ENCODE results near the gene PBRM1. TPM values are rescaled to one million over a fixed set of nuclear protein-coding genes. Genes with fewer than 3 reads are reported as not detected.

The PBRM1 gene
- total and polyA plus RNA-seq, 4 donors: 7.1 to 65.7 (median 38.7) TPM

GRCh38 chr3:52561028-52561747, 124.5 kb downstream of the PBRM1 start:
- no peak for DNase-seq (ENCODE audit: low spot score)
- H3K36me3 ChIP-seq (ENCODE audit: control insufficient read depth in 4 of 4, insufficient read depth in 3 of 4, low read depth in 1 of 4, low read length in 3 of 4): peaks cover 7 to 42% (median 38%) of the 10 kb centered on the region in 4 donors
- no peaks in the 10 kb centered on the region for H3K27me3 ChIP-seq (ENCODE audit: control insufficient read depth in 4 of 4, insufficient read depth in 4 of 4, low read length in 3 of 4)
- TF ChIP-seq FOXA2 (IDR thresholded peaks at IDR 0.05) (no peak), FOXA1 (IDR thresholded peaks at IDR 0.05) (no peak), JUND (IDR thresholded peaks at IDR 0.05) (no peak), HNF4A (conservative IDR thresholded peaks at IDR 0.05) (no peak), NR2F2 (IDR thresholded peaks at IDR 0.05) (no peak), RAD21 (IDR thresholded peaks at IDR 0.05) (no peak), CTCF (IDR thresholded peaks at IDR 0.05; ENCODE audit: low read depth, low read length, missing input control) (no peak), TAF1 (conservative IDR thresholded peaks at IDR 0.05) (no peak), ZBTB33 (IDR thresholded peaks at IDR 0.05) (no peak), MAX (IDR thresholded peaks at IDR 0.05) (no peak), EGR1 (IDR thresholded peaks at IDR 0.05; ENCODE audit: low read depth in 2 of 2) (no peak), ATF3 (IDR thresholded peaks at IDR 0.05) (no peak), REST (IDR thresholded peaks at IDR 0.05) (no peak), RXRA (IDR thresholded peaks at IDR 0.05) (no peak), HNF4G (IDR thresholded peaks at IDR 0.05) (no peak), GABPA (IDR thresholded peaks at IDR 0.05 in 1 of 2, conservative IDR thresholded peaks at IDR 0.05 in 1 of 2) (no peak), SP1 (IDR thresholded peaks at IDR 0.05) (no peak)
- H3K9me3 ChIP-seq (ENCODE audit: control insufficient read depth in 4 of 4, low read length in 3 of 4): no peaks in the 10 kb centered on the region
- 85% methylated on average over 4 of the region's 4 CpGs for WGBS
- H3K27ac ChIP-seq (ENCODE audit: low read depth in 1 of 2, low read length in 2 of 2): no peak overlapping the region
- no peaks in the 10 kb centered on the region for H3K4me1 ChIP-seq (ENCODE audit: control insufficient read depth in 4 of 4, insufficient read depth in 4 of 4, low read length in 3 of 4)
- H3K9ac ChIP-seq (ENCODE audit: low read depth in 1 of 2, low read length in 2 of 2): no peak overlapping the region
- H3K4me3 ChIP-seq (ENCODE audit: low read depth in 1 of 3, low read length in 3 of 3): no peak overlapping the region

Data from liver (tissue), 9 donors.